ENCODE results near the gene GAS6. TPM values are rescaled to one million over a fixed set of nuclear protein-coding genes. Genes with fewer than 3 reads are reported as not detected.
A peak's percentile ranks its signal among the peaks of the same experiment; 100 is the strongest.

The GAS6 gene
- total RNA-seq, 2 donors from 2014 or later: 83.0 to 145 TPM

DNA sequence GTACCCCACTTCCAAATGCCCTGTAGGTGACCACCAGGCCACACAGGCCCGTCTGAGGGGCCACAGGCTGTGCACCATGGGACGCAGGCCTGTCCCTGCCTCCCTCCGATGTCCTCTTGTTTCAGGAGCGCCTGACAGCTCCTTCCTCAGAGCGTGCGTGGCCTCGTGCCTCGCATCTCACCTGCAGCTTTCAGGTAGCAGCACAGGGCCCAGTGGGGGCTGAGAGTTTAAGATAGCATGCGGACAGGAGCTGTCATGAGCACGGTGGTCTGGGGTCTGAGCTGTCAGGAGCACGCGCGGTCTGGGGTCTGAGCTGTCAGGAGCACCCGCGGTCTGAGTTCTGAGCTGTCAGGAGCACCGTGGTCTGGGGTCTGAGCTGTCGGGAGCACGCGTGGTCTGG, 40.1 kb downstream of the GAS6 start:
- TF ChIP-seq POLR2A (IDR thresholded peaks at IDR 0.05): no peak
- TF ChIP-seq, protein P1, sequence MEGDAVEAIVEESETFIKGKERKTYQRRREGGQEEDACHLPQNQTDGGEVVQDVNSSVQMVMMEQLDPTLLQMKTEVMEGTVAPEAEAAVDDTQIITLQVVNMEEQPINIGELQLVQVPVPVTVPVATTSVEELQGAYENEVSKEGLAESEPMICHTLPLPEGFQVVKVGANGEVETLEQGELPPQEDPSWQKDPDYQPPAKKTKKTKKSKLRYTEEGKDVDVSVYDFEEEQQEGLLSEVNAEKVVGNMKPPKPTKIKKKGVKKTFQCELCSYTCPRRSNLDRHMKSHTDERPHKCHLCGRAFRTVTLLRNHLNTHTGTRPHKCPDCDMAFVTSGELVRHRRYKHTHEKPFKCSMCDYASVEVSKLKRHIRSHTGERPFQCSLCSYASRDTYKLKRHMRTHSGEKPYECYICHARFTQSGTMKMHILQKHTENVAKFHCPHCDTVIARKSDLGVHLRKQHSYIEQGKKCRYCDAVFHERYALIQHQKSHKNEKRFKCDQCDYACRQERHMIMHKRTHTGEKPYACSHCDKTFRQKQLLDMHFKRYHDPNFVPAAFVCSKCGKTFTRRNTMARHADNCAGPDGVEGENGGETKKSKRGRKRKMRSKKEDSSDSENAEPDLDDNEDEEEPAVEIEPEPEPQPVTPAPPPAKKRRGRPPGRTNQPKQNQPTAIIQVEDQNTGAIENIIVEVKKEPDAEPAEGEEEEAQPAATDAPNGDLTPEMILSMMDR (IDR thresholded peaks at IDR 0.05): no peak
- H3K4me1 ChIP-seq: no peaks in the 10 kb centered on the region
- WGBS, 2 donors: 92 to 93% methylated on average over 16 to 19 of the region's 19 CpGs
- no peak for DNase-seq
- H3K27me3 ChIP-seq: no peaks in the 10 kb centered on the region
- no peak overlapping the region for H3K4me3 ChIP-seq
- H3K27ac ChIP-seq: no peak overlapping the region
- peaks cover 4 to 11% of the 10 kb centered on the region in 2 donors for H3K36me3 ChIP-seq (replicated peaks in 1 of 2; ENCODE audit: insufficient read depth in 1 of 2, low read depth in 2 of 2)
- intact Hi-C loops (cut with DNase I): no loop called here
- H3K9me3 ChIP-seq: no peaks in the 10 kb centered on the region
- no peak for ATAC-seq

DNA sequence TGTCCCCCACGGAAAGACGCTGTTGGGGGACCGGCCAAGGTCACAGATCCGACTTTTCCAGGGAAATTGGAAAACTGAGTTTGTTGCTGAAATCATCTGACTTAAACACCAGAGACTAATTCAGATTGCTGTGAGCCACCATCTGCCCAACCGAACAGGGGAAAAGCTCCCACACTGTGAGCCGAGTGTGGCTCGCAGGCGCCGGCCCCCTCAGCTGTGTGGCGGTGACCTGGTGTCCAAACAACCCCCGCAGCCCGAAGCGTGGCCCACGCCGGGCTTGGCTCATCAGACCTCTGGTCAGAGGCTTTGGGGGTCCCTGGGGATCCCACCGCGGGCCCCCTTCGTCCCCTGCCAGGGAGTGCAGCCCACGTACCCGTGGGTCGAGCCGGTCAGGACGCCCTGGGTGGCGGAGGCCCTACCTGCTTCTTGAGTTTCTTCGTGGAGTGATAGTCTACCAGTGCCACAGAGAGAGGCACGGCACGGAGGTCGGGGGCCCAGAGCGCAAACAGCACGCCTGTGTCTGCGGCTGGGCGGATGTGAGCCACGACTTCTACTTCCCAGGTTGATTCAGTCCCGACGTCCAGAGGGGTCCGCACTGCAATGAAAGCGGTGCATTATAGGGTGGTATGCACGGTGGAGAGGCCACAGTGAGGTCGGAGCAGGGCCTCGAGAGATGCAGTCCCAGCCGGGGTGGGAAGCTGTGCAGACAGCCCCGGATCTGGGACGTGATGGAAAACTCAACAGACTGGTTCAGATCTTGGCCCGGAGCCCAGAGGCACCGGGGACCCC, 40.7 kb downstream of the GAS6 start:
- WGBS, 2 donors: 87 to 88% methylated on average over 22 to 29 of the region's 45 CpGs
- no peaks in the 10 kb centered on the region for H3K4me1 ChIP-seq
- no peak for TF ChIP-seq POLR2A (IDR thresholded peaks at IDR 0.05)
- DNase-seq (no peak), ATAC-seq (no peak)
- H3K4me3 ChIP-seq: no peak overlapping the region
- no peaks in the 10 kb centered on the region for H3K27me3 ChIP-seq
- peaks cover 4 to 11% of the 10 kb centered on the region in 2 donors for H3K36me3 ChIP-seq (replicated peaks in 1 of 2; ENCODE audit: insufficient read depth in 1 of 2, low read depth in 2 of 2)
- H3K9me3 ChIP-seq: no peaks in the 10 kb centered on the region
- intact Hi-C loops (cut with DNase I): no loop called here
- H3K27ac ChIP-seq: no peak overlapping the region

GRCh38 chr13:113822266-113822665, 41.6 kb downstream of the GAS6 start:
- Histone ChIP-seq H3K36me3 (replicated peaks in 1 of 2; ENCODE audit: insufficient read depth in 1 of 2, low read depth in 2 of 2) (peaks cover 4 to 9% of the 10 kb centered on the region in 2 donors), H3K4me3 (no peak overlapping the region), H3K27ac (no peak overlapping the region), H3K4me1 (no peaks in the 10 kb centered on the region), H3K27me3 (no peaks in the 10 kb centered on the region), H3K9me3 (no peaks in the 10 kb centered on the region)
- intact Hi-C loops (cut with DNase I): no loop called here
- DNase-seq (no peak), ATAC-seq (no peak)
- 95 to 100% methylated on average over 5 to 12 of the region's 12 CpGs for whole genome bisulfite sequencing, 2 donors
- no peak for TF ChIP-seq POLR2A (IDR thresholded peaks at IDR 0.05)
- TF ChIP-seq, protein P1 (IDR thresholded peaks at IDR 0.05): no peak

- Histone ChIP-seq H3K4me1 (peaks cover 2% of the 10 kb centered on the region), H3K36me3 (replicated peaks in 1 of 2; ENCODE audit: insufficient read depth in 1 of 2, low read depth in 2 of 2) (peaks cover 4 to 5% of the 10 kb centered on the region in 2 donors), H3K4me3 (no peak overlapping the region), H3K9me3 (no peaks in the 10 kb centered on the region), H3K27ac (peak overlapping the region in 1 of 4 donors; percentile 33), H3K27me3 (no peaks in the 10 kb centered on the region)
- 87 to 96% methylated on average over 5 to 24 of the region's 24 CpGs for WGBS, 2 donors
- intact Hi-C loops (cut with DNase I): no loop called here
- DNase-seq (no peak), ATAC-seq (no peak)
- no peak for TF ChIP-seq POLR2A (IDR thresholded peaks at IDR 0.05)
- TF ChIP-seq, protein P1 (IDR thresholded peaks at IDR 0.05): no peak
These were observed 42.0 kb downstream of the GAS6 start for GRCh38 chr13:113821847-113822246.

DNA sequence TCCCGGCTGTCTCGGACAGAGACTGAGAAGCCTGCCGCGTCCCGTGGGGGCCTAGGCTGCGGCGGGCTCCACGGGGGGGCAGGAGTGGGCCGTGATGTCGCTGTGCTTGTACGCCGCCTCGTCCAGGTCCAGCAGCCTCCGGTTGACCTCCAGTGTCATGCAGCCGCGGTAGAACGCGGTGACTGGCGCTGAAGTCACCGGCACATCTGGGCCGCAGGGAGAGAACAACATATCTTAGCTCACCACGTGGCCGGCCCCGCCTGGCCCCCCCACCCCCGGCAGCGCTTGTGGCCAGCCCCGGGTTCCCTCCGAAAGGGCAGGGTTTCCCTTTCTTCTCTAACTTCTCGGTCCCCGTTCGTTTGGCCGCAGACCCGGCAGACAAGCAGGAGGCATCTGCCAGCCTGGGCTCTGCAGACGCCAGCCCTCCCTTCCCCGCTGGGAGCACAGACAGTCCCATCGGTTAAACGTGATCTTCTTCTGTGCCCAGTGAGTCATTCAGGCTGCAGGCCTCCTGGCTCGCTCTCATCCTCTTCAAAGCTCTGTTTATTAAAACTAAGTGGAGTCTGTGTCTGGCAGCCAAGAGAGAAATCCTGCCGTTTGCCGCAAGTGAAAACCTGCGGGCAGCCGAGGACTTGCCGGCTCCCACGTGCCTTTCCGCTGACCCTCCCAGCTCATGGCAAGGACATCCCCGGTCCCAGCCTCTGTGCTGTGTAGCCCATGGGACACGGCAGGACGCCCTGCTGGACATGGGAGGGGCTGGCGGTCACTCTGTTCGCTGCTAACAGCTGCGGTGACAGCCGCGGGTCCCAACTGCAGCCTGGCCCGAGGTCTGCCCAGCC, 42.8 kb downstream of the GAS6 start:
- Histone ChIP-seq H3K4me1 (peaks cover 8% of the 10 kb centered on the region), H3K36me3 (replicated peaks in 1 of 2; ENCODE audit: insufficient read depth in 1 of 2, low read depth in 2 of 2) (peaks cover 4% of the 10 kb centered on the region in 2 donors), H3K27ac (peak overlapping the region in 2 of 4 donors; percentile 33 to 34), H3K27me3 (no peaks in the 10 kb centered on the region), H3K4me3 (no peak overlapping the region), H3K9me3 (no peaks in the 10 kb centered on the region)
- DNase-seq (peak in 3 of 4 donors; percentile 30 to 59 (median 44)), ATAC-seq (peak; percentile 41)
- no peak for TF ChIP-seq POLR2A (IDR thresholded peaks at IDR 0.05)
- TF ChIP-seq, protein P1 (IDR thresholded peaks at IDR 0.05): no peak
- 74 to 76% methylated on average over 24 to 34 of the region's 54 CpGs for WGBS, 2 donors
- intact Hi-C loops (cut with DNase I): no loop called here
